Smooth muscle cell (in vitro differentiated cells): ENCODE data around the gene XIRP2. TPM values are rescaled to one million over a fixed set of nuclear protein-coding genes. Genes with fewer than 3 reads are reported as not detected.
"Not testable (repeated sequence)": the region's sequence is repeated elsewhere in the genome, so short reads cannot be mapped to it uniquely, and the experiment has no call there.

Experiments used
- DNase-seq: peaks from one replicate; lab custom pipeline; 2025; ENCODE audit not compliant: unreplicated experiment; lab: John Stamatoyannopoulos, UW
- H2AFZ ChIP-seq: fragments of 200-600 bp; sonication (generic); 2 replicates; pipeline ENCODE4 v1.6.0; 2016; ENCODE audit warnings: antibody characterized with exemption, low read depth, mild to moderate bottlenecking
- H3F3A ChIP-seq: fragments of 200-600 bp; sonication (generic); 2 replicates; pipeline ENCODE4 v1.6.0; 2017; ENCODE audit warnings: antibody characterized with exemption, low read depth
- H3K27ac ChIP-seq: fragments of 200-600 bp; sonication (generic); 2 replicates; pipeline ENCODE4 v1.5.1; 2016; ENCODE audit warnings: low read depth, mild to moderate bottlenecking
- H3K27me3 ChIP-seq: fragments of 200-600 bp; sonication (generic); 2 replicates; pipeline ENCODE4 v1.6.1; 2016; ENCODE audit warnings: low read depth, mild to moderate bottlenecking
- H3K36me3 ChIP-seq: fragments of 200-600 bp; sonication (generic); 2 replicates; pipeline ENCODE4 v1.5.1; 2016; ENCODE audit warnings: low read depth
- H3K4me1 ChIP-seq: fragments of 200-600 bp; sonication (generic); 2 replicates; pipeline ENCODE4 v1.5.1; 2016; ENCODE audit warnings: low read depth
- H3K4me2 ChIP-seq: fragments of 200-600 bp; sonication (generic); 2 replicates; pipeline ENCODE4 v1.6.0; 2016; ENCODE audit warnings: mild to moderate bottlenecking
- H3K4me3 ChIP-seq: fragments of 200-600 bp; sonication (generic); 2 replicates; pipeline ENCODE4 v1.5.1; 2016; ENCODE audit warnings: mild to moderate bottlenecking
- H3K79me2 ChIP-seq: fragments of 200-600 bp; sonication (generic); 2 replicates; pipeline ENCODE4 v1.6.0; 2016; ENCODE audit warnings: low read depth, mild to moderate bottlenecking
- H3K9ac ChIP-seq: fragments of 200-600 bp; sonication (generic); 2 replicates; pipeline ENCODE4 v1.6.0; 2016; ENCODE audit warnings: low read depth
- H3K9me3 ChIP-seq: fragments of 200-600 bp; sonication (generic); replicated peaks from 2 replicates; pipeline ENCODE4 v1.5.1; 2016; ENCODE audit warnings: low read depth
- H4K20me1 ChIP-seq: fragments of 200-600 bp; sonication (generic); 2 replicates; pipeline ENCODE4 v1.6.0; 2016; ENCODE audit warnings: low read depth
- CTCF ChIP-seq: fragments of 200-600 bp; sonication (generic); IDR thresholded peaks from 2 replicates; pipeline ENCODE4 v1.5.1; 2017; ENCODE audit warnings: borderline replicate concordance, mild to moderate bottlenecking, antibody characterized with exemption; ENCODE audit not compliant: insufficient read depth, poor library complexity, severe bottlenecking
- WGBS: methylation state at CpG from one replicate; pipeline ENCODE4 v1.1.7; 2016; ENCODE audit warnings: low lambda C conversion rate; 5-methylcytosine and 5-hydroxymethylcytosine counted together
- polyA plus RNA-seq: library from polyadenylated mRNA; unstranded; fragments of >200 nt; fragmentation: Nextera tagmentation; extraction: Ambion mirVana; gene quantifications from 2 replicates; pipeline ENCODE4 v1.2.1, GENCODE V29; 2016
- total RNA-seq: library from RNA; depleted of rRNA; stranded (reverse); fragments of >200 nt; gene quantifications from 2 replicates; pipeline ENCODE4 v1.2.3, GENCODE V29; 2014

XIRP2 gene
- total and polyA plus RNA-seq, 2 experiments from 2014 or later = not detected

GRCh38 chr2:167028503-167028902 lies 140.2 kb downstream of the XIRP2 start:
- Histone ChIP-seq H3K9me3 (no peaks in the 10 kb centered on the region), H3K4me1 (no peaks in the 10 kb centered on the region), H4K20me1 (no peaks in the 10 kb centered on the region), H3K79me2 (no peaks in the 10 kb centered on the region), H2AFZ (no peak overlapping the region), H3K36me3 (no peaks in the 10 kb centered on the region), H3F3A (no peaks in the 10 kb centered on the region), H3K4me2 (no peak overlapping the region), H3K9ac (no peak overlapping the region), H3K27ac (no peak overlapping the region), H3K4me3 (no peak overlapping the region), H3K27me3 (no peaks in the 10 kb centered on the region)
- DNase-seq = no peak
- TF ChIP-seq CTCF = no peak
- 82% methylated on average over 4 of the region's 4 CpGs for WGBS

GRCh38 chr2:167034976-167035375 lies 146.7 kb downstream of the XIRP2 start:
- not testable (repeated sequence) for H2AFZ ChIP-seq, H3K27me3 ChIP-seq, H3K27ac ChIP-seq, H4K20me1 ChIP-seq, H3K4me1 ChIP-seq, H3K79me2 ChIP-seq, DNase-seq, H3K9ac ChIP-seq, H3K36me3 ChIP-seq, H3F3A ChIP-seq, H3K4me2 ChIP-seq, H3K4me3 ChIP-seq, H3K9me3 ChIP-seq
- WGBS = 97% methylated on average over 3 of the region's 3 CpGs

- H3K9ac ChIP-seq = no peak overlapping the region
- no peak overlapping the region for H2AFZ ChIP-seq
- no peak overlapping the region for H3K4me2 ChIP-seq
- no peaks in the 10 kb centered on the region for H3F3A ChIP-seq
- no peak for TF ChIP-seq CTCF
- no peak for DNase-seq
- H3K4me1 ChIP-seq = no peaks in the 10 kb centered on the region
- no peaks in the 10 kb centered on the region for H3K27me3 ChIP-seq
- no peaks in the 10 kb centered on the region for H3K79me2 ChIP-seq
- H3K4me3 ChIP-seq = no peak overlapping the region
- H3K36me3 ChIP-seq = no peaks in the 10 kb centered on the region
- H3K9me3 ChIP-seq = no peaks in the 10 kb centered on the region
- H4K20me1 ChIP-seq = no peaks in the 10 kb centered on the region
- no peak overlapping the region for H3K27ac ChIP-seq
These were observed 160.5 kb downstream of the XIRP2 start for GRCh38 chr2:167048829-167049228.

GRCh38 chr2:167049659-167050058 lies 161.4 kb downstream of the XIRP2 start:
- Histone ChIP-seq H4K20me1 (no peaks in the 10 kb centered on the region), H3K27ac (no peak overlapping the region), H3K9ac (no peak overlapping the region), H3K27me3 (no peaks in the 10 kb centered on the region), H3K9me3 (no peaks in the 10 kb centered on the region), H3K79me2 (no peaks in the 10 kb centered on the region), H3K4me3 (no peak overlapping the region), H3K4me2 (no peak overlapping the region), H2AFZ (peak overlapping the region; percentile 21), H3F3A (no peaks in the 10 kb centered on the region), H3K4me1 (no peaks in the 10 kb centered on the region), H3K36me3 (no peaks in the 10 kb centered on the region)
- no peak for DNase-seq
- WGBS = 68% methylated on average over 3 of the region's 3 CpGs
- no peak for TF ChIP-seq CTCF
